Neuronal stem cell (in vitro differentiated cells): ENCODE measurements around the gene MYEOV.

Experiments
- DNase-seq: peaks from one replicate; pipeline ENCODE4 v3.0.0-alpha.2; 2013; ENCODE audit warnings: low spot score
- H2AFZ ChIP-seq: one replicate; pipeline ENCODE4 v1.6.1; 2013; ENCODE audit warnings: mild to moderate bottlenecking, low read length, inconsistent platforms
- H2AK5ac ChIP-seq: 2 replicates; pipeline ENCODE4 v1.6.1; 2013; ENCODE audit warnings: low read depth, mild to moderate bottlenecking, inconsistent platforms, low read length, moderate library complexity, mixed read lengths
- H2BK120ac ChIP-seq: 2 replicates; pipeline ENCODE4 v1.6.1; 2013; ENCODE audit warnings: low read depth, mild to moderate bottlenecking, inconsistent platforms, low read length, moderate library complexity, mixed read lengths
- H2BK12ac ChIP-seq: one replicate; pipeline ENCODE4 v1.6.1; 2013; ENCODE audit warnings: low read length, inconsistent platforms
- H2BK15ac ChIP-seq: 2 replicates; pipeline ENCODE4 v1.6.1; 2013; ENCODE audit warnings: mild to moderate bottlenecking, low read length, inconsistent platforms, mixed read lengths
- H2BK5ac ChIP-seq: one replicate; pipeline ENCODE4 v1.6.1; 2013; ENCODE audit warnings: inconsistent platforms, mild to moderate bottlenecking, low read length, moderate library complexity
- H3K14ac ChIP-seq: one replicate; pipeline ENCODE4 v1.6.1; 2013; ENCODE audit warnings: low read length, inconsistent platforms
- H3K18ac ChIP-seq: 2 replicates; pipeline ENCODE4 v1.6.1; 2013; ENCODE audit warnings: low read length, inconsistent platforms
- H3K23ac ChIP-seq: 2 replicates; pipeline ENCODE4 v1.6.1; 2013; ENCODE audit warnings: low read depth, mild to moderate bottlenecking, mixed read lengths, low read length, inconsistent platforms; ENCODE audit not compliant: poor library complexity
- H3K27ac ChIP-seq: replicated peaks from 3 replicates; pipeline ENCODE4 v1.5.1; 2013; ENCODE audit warnings: low read length, inconsistent platforms
- H3K27me3 ChIP-seq, 3 experiments: 2 replicates each; pipeline ENCODE4 v1.6.1; 2013; ENCODE audit warnings: low read length in 3 of 3, mild to moderate bottlenecking in 2 of 3, inconsistent platforms in 1 of 3, low read depth in 1 of 3, mixed read lengths in 1 of 3, moderate library complexity in 1 of 3; ENCODE audit not compliant: control insufficient read depth in 3 of 3, insufficient read depth in 3 of 3
- H3K36me3 ChIP-seq, 2 donors: replicated peaks in 1 of 2; 2 replicates each; pipeline ENCODE4 v1.6.1; 2013; ENCODE audit warnings: low read length in 2 of 2; ENCODE audit not compliant: control insufficient read depth in 2 of 2, insufficient read depth in 2 of 2
- H3K4ac ChIP-seq: 2 replicates; pipeline ENCODE4 v1.6.1; 2013; ENCODE audit warnings: inconsistent platforms, mild to moderate bottlenecking, low read length, moderate library complexity
- H3K4me1 ChIP-seq, 2 donors: 1 replicate in 1 of 2; 2 replicates in 1 of 2; pipeline ENCODE4 v1.6.1; 2013; ENCODE audit warnings: low read length in 2 of 2, low read depth in 1 of 2; ENCODE audit not compliant: control insufficient read depth in 2 of 2, insufficient read depth in 1 of 2
- H3K4me2 ChIP-seq: one replicate; pipeline ENCODE4 v1.6.1; 2013; ENCODE audit warnings: mild to moderate bottlenecking, low read length, inconsistent platforms; ENCODE audit not compliant: insufficient read depth, poor library complexity, severe bottlenecking
- H3K4me3 ChIP-seq, 2 donors: 2 replicates each; pipeline ENCODE4 v1.5.1; 2013; ENCODE audit warnings: low read length in 2 of 2, mild to moderate bottlenecking in 2 of 2, inconsistent platforms in 1 of 2, moderate library complexity in 1 of 2
- H3K79me1 ChIP-seq: one replicate; pipeline ENCODE4 v1.6.1; 2013; ENCODE audit warnings: low read depth, mild to moderate bottlenecking, inconsistent platforms, low read length, moderate library complexity
- H3K9ac ChIP-seq: one replicate; pipeline ENCODE4 v1.6.1; 2013; ENCODE audit warnings: mild to moderate bottlenecking, low read depth, low read length, inconsistent platforms; ENCODE audit not compliant: poor library complexity
- H3K9me3 ChIP-seq, 2 donors: replicated peaks in 1 of 2; 2 replicates each; pipeline versions ENCODE3 to v1.6.1; 2013; ENCODE audit warnings: low read length in 2 of 2, mild to moderate bottlenecking in 2 of 2, inconsistent platforms in 1 of 2, low read depth in 1 of 2, mixed read lengths in 1 of 2, moderate library complexity in 1 of 2; ENCODE audit not compliant: control insufficient read depth in 2 of 2, insufficient read depth in 1 of 2
- H4K8ac ChIP-seq: one replicate; pipeline ENCODE4 v1.6.1; 2013; ENCODE audit warnings: low read depth, mild to moderate bottlenecking, inconsistent platforms, low read length, moderate library complexity
- H4K91ac ChIP-seq: one replicate; pipeline ENCODE4 v1.6.1; 2013; ENCODE audit warnings: low read length, low read depth, mild to moderate bottlenecking, inconsistent platforms; ENCODE audit not compliant: poor library complexity
- WGBS, 2 donors: extraction: QIAGEN DNeasy Blood & Tissue Kit; methylation state at CpG; one replicate each; pipeline ENCODE4 v1.1.7; 2013; ENCODE audit warnings: missing lambda C conversion rate in 2 of 2, mixed read lengths in 1 of 2; ENCODE audit not compliant: insufficient read length in 2 of 2, insufficient replicate concordance in 1 of 2; ENCODE audit errors: extremely low coverage in 2 of 2; 5-methylcytosine and 5-hydroxymethylcytosine counted together

Gene MYEOV

GRCh38 chr11:69251639-69252489 lies 42.1 kb upstream of the MYEOV start:
- Histone ChIP-seq H3K4me3 (no peak overlapping the region), H2BK5ac (peak overlapping the region; percentile 35), H3K23ac (no peak overlapping the region), H3K79me1 (no peaks in the 10 kb centered on the region), H3K4ac (no peak overlapping the region), H3K27me3 (peaks cover 0 to 17% (median 0%) of the 10 kb centered on the region in 3 experiments), H3K18ac (peak overlapping the region; percentile 74), H3K4me1 (peaks cover 0 to 6% of the 10 kb centered on the region in 2 donors), H3K14ac (no peak overlapping the region), H4K8ac (no peak overlapping the region), H3K4me2 (no peak overlapping the region), H2AK5ac (peak overlapping the region; percentile 42), H4K91ac (no peak overlapping the region), H3K9ac (no peak overlapping the region), H2AFZ (no peak overlapping the region), H3K36me3 (no peaks in the 10 kb centered on the region), H3K9me3 (peaks cover 4 to 6% of the 10 kb centered on the region in 2 donors), H2BK15ac (no peak overlapping the region), H2BK120ac (no peak overlapping the region), H3K27ac (no peak overlapping the region), H2BK12ac (no peak overlapping the region)
- no CpG with 5 or more reads among the region's 31 CpGs for WGBS, 2 donors
- DNase-seq = no peak

- no CpG with 5 or more reads among the region's 9 CpGs for WGBS, 2 donors
Measured at GRCh38 chr11:69252490-69252837, 41.5 kb upstream of the MYEOV start.

GRCh38 chr11:69253028-69253427 lies 40.9 kb upstream of the MYEOV start:
- no peak overlapping the region for H2BK15ac ChIP-seq
- DNase-seq = no peak
- peaks cover 0 to 12% of the 10 kb centered on the region in 2 donors for H3K4me1 ChIP-seq
- H3K4me3 ChIP-seq = no peak overlapping the region
- no peak overlapping the region for H3K9ac ChIP-seq
- no peak overlapping the region for H3K14ac ChIP-seq
- H4K8ac ChIP-seq = no peak overlapping the region
- no peak overlapping the region for H2AK5ac ChIP-seq
- H4K91ac ChIP-seq = no peak overlapping the region
- no peaks in the 10 kb centered on the region for H3K79me1 ChIP-seq
- no peak overlapping the region for H2BK12ac ChIP-seq
- H2BK5ac ChIP-seq = no peak overlapping the region
- H2AFZ ChIP-seq = no peak overlapping the region
- no peak overlapping the region for H3K4ac ChIP-seq
- peaks cover 0 to 17% (median 0%) of the 10 kb centered on the region in 3 experiments for H3K27me3 ChIP-seq
- peaks cover 4 to 6% of the 10 kb centered on the region in 2 donors for H3K9me3 ChIP-seq
- no peaks in the 10 kb centered on the region for H3K36me3 ChIP-seq
- no peak overlapping the region for H2BK120ac ChIP-seq
- H3K4me2 ChIP-seq = no peak overlapping the region
- no peak overlapping the region for H3K18ac ChIP-seq
- no peak overlapping the region for H3K27ac ChIP-seq
- H3K23ac ChIP-seq = no peak overlapping the region

More at GRCh38 chr11:69252490-69252837, 41.5 kb upstream of the MYEOV start:
- no peak overlapping the region for H2BK15ac ChIP-seq
- no peak overlapping the region for H2BK5ac ChIP-seq
- H3K27ac ChIP-seq = no peak overlapping the region
- no peak overlapping the region for H3K9ac ChIP-seq
- no peak overlapping the region for H4K8ac ChIP-seq
- no peak overlapping the region for H2AK5ac ChIP-seq
- no peak overlapping the region for H3K4ac ChIP-seq
- no peaks in the 10 kb centered on the region for H3K36me3 ChIP-seq
- no peak overlapping the region for H2BK120ac ChIP-seq
- H4K91ac ChIP-seq = no peak overlapping the region
- no peak overlapping the region for H3K14ac ChIP-seq
- peaks cover 0 to 17% (median 0%) of the 10 kb centered on the region in 3 experiments for H3K27me3 ChIP-seq
- H3K4me2 ChIP-seq = no peak overlapping the region
- H2AFZ ChIP-seq = no peak overlapping the region
- no peak overlapping the region for H3K18ac ChIP-seq
- no peak overlapping the region for H3K23ac ChIP-seq
- no peaks in the 10 kb centered on the region for H3K79me1 ChIP-seq
- H3K4me3 ChIP-seq = no peak overlapping the region
- no peak for DNase-seq
- H2BK12ac ChIP-seq = no peak overlapping the region
- peaks cover 0 to 6% of the 10 kb centered on the region in 2 donors for H3K4me1 ChIP-seq
- H3K9me3 ChIP-seq = peaks cover 4 to 6% of the 10 kb centered on the region in 2 donors

GRCh38 chr11:69257134-69257533 lies 36.8 kb upstream of the MYEOV start:
- Histone ChIP-seq H2BK5ac (no peak overlapping the region), H2BK15ac (no peak overlapping the region), H4K91ac (no peak overlapping the region), H2BK120ac (no peak overlapping the region), H3K9me3 (peaks cover 4 to 6% of the 10 kb centered on the region in 2 donors), H3K23ac (no peak overlapping the region), H3K9ac (no peak overlapping the region), H2AK5ac (peak overlapping the region; percentile 17), H4K8ac (no peak overlapping the region), H3K4me3 (no peak overlapping the region), H3K27ac (no peak overlapping the region), H3K79me1 (no peaks in the 10 kb centered on the region), H2BK12ac (no peak overlapping the region), H3K4ac (no peak overlapping the region), H2AFZ (no peak overlapping the region), H3K14ac (no peak overlapping the region), H3K36me3 (no peaks in the 10 kb centered on the region), H3K4me1 (peaks cover 0 to 6% of the 10 kb centered on the region in 2 donors), H3K18ac (no peak overlapping the region), H3K4me2 (no peak overlapping the region), H3K27me3 (no peaks in the 10 kb centered on the region)
- no CpG with 5 or more reads among the region's 5 CpGs for WGBS, 2 donors
- DNase-seq = no peak
